Effector memory CD4-positive, alpha-beta T cell (primary cell): ENCODE data around the gene CHAC2.
"Not testable (repeated sequence)": the region's sequence is repeated elsewhere in the genome, so short reads cannot be mapped to it uniquely, and the experiment has no call there.

Experiments used
- DNase-seq, 3 donors: peaks; one replicate each; pipeline ENCODE4 v3.0.0-alpha.2; 2020
- H3K27ac ChIP-seq: 2 replicates; pipeline ENCODE4 v1.7.0; 2013; ENCODE audit warnings: mild to moderate bottlenecking, low read length, moderate library complexity; ENCODE audit not compliant: insufficient read depth, poor library complexity, severe bottlenecking
- H3K27me3 ChIP-seq: replicated peaks from 2 replicates; pipeline ENCODE4 v1.7.0; 2013; ENCODE audit warnings: mild to moderate bottlenecking, low read length; ENCODE audit not compliant: insufficient read depth, control insufficient read depth, poor library complexity, severe bottlenecking
- H3K36me3 ChIP-seq: 2 replicates; pipeline ENCODE4 v1.7.0; 2013; ENCODE audit warnings: mild to moderate bottlenecking, low read length, moderate library complexity; ENCODE audit not compliant: control insufficient read depth, insufficient read depth
- H3K4me1 ChIP-seq: 2 replicates; pipeline ENCODE4 v1.7.0; 2013; ENCODE audit warnings: low read length, mild to moderate bottlenecking; ENCODE audit not compliant: control insufficient read depth, insufficient read depth, poor library complexity, severe bottlenecking
- H3K4me3 ChIP-seq: 2 replicates; pipeline ENCODE4 v1.7.0; 2013; ENCODE audit warnings: low read length, low read depth, mild to moderate bottlenecking; ENCODE audit not compliant: insufficient read depth, poor library complexity, severe bottlenecking
- H3K9me3 ChIP-seq: 2 replicates; pipeline ENCODE4 v1.7.0; 2013; ENCODE audit warnings: mild to moderate bottlenecking, low read length, moderate library complexity; ENCODE audit not compliant: control insufficient read depth

The CHAC2 gene

DNA sequence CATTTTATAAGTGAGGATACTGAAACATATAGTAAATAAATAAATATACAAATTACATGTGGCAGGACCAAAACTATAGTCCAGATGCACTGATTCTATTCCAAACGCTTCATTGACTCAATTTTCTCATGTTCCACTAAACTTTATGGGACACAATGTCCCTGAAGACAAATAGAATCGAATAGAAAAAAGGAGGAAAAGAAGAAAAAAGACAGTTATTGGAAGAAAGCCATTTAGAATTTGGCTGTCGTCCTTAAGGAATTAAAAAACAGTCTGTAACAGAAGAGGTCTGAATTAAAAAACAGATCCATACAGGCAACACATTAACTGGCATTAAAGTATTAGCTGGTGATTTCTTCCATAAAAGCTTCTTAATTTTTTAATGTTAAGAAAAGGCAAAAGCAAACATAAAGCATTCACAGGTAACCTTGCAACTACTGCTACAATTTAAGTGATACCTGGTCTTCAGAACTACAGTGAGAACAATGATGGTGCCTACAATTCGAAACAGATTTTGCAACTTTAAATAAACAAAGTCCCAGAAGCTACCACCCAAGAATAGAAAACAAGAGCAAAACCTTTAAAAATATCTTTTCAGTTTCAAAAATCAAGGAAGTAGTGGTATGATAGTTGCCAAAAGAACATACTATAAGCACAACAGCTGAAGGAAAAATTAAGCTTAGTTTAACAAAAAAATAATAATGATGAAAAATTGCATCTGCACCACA lies 17.4 kb upstream of the CHAC2 start:
- H3K27ac ChIP-seq = no peak overlapping the region
- peaks cover 5% of the 10 kb centered on the region for H3K36me3 ChIP-seq
- H3K27me3 ChIP-seq = no peaks in the 10 kb centered on the region
- H3K4me3 ChIP-seq = no peak overlapping the region
- DNase-seq = no peak
- no peaks in the 10 kb centered on the region for H3K9me3 ChIP-seq
- H3K4me1 ChIP-seq = no peaks in the 10 kb centered on the region

DNA sequence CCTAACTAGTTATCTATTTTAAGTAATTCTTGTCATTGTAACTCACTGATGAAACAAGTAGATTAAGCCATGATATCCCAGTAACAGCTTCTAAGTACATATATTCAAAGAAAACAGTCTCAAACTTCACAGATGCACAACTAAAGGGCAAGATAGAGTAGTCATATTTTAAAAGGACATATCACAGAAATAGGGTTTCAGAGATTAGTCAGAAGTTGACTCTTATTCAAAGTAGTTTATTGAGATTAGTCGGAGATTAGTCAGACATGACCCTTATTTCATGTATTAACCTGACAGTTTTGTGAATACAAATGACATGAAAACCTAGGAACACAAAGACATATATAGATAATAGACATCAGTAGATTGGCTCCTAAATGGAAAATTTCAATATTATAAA lies 15.9 kb upstream of the CHAC2 start:
- no peaks in the 10 kb centered on the region for H3K4me1 ChIP-seq
- DNase-seq = no peak
- H3K36me3 ChIP-seq = peaks cover 5% of the 10 kb centered on the region
- H3K4me3 ChIP-seq = no peak overlapping the region
- no peaks in the 10 kb centered on the region for H3K9me3 ChIP-seq
- H3K27me3 ChIP-seq = no peaks in the 10 kb centered on the region
- H3K27ac ChIP-seq = no peak overlapping the region

DNA sequence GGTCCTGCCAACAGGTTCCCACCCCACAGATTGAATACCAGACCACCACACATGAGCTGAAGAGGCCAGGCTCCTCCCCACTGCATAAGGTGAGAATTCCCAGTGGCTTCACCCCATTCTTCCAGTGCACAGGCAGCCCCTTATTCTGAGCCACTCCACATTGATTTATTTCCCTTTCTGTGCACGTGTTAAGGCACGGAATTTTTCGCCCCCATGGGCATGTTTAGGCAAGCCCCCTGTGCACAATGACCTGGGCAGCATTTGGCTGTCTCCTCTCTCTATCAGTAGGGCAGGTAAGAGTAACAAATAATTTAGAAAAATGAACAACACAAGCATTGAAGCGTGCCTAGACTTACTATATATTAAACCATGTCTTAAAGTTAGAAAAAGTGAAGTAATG lies 15.2 kb upstream of the CHAC2 start:
- H3K27me3 ChIP-seq = no peaks in the 10 kb centered on the region
- DNase-seq = no peak
- no peak overlapping the region for H3K4me3 ChIP-seq
- no peaks in the 10 kb centered on the region for H3K4me1 ChIP-seq
- no peaks in the 10 kb centered on the region for H3K9me3 ChIP-seq
- no peak overlapping the region for H3K27ac ChIP-seq
- peaks cover 5% of the 10 kb centered on the region for H3K36me3 ChIP-seq

DNA sequence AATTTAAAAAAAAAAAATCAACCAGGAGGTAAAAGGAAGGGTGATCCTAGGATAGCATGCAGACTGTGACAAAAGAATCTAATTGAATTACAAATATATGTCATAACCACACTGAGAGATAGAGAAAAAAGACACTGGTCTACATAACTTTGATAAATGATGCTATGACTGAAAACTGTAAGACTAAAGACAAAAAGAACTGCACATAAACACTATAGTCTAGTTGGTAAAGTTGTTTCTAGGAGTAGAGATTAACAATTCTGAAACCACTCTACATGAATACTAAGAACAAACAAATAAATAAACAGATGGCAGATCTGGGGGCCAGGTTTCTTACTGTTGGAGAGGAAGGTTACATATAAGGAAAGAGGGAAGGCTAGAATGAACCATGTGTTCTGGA lies 14.6 kb upstream of the CHAC2 start:
- Histone ChIP-seq H3K4me3 (no peak overlapping the region), H3K9me3 (no peaks in the 10 kb centered on the region), H3K4me1 (no peaks in the 10 kb centered on the region), H3K27ac (no peak overlapping the region), H3K27me3 (no peaks in the 10 kb centered on the region), H3K36me3 (peaks cover 5% of the 10 kb centered on the region)
- DNase-seq = no peak

DNA sequence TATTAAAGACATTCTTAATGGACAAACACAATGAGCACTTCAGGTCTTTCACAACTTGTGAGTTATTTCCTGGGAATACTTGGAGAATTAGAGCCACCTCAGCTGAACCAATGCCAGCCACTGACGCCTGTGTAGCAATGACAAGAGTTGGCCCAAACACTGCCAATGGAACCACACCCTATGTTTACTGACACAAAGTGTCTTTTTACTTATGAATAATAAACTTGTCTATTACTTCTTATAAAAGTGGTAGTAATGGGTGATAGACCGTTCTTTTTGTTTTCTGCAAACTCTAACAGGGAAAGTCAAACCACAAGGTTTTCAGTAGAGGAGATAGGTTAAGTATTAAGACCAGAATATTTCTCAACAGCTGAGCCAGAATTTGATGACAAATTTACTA lies 12.5 kb upstream of the CHAC2 start:
- Histone ChIP-seq H3K36me3 (peaks cover 5% of the 10 kb centered on the region), H3K9me3 (no peaks in the 10 kb centered on the region), H3K4me1 (no peaks in the 10 kb centered on the region), H3K27me3 (no peaks in the 10 kb centered on the region), H3K27ac (no peak overlapping the region), H3K4me3 (no peak overlapping the region)
- DNase-seq = no peak

DNA sequence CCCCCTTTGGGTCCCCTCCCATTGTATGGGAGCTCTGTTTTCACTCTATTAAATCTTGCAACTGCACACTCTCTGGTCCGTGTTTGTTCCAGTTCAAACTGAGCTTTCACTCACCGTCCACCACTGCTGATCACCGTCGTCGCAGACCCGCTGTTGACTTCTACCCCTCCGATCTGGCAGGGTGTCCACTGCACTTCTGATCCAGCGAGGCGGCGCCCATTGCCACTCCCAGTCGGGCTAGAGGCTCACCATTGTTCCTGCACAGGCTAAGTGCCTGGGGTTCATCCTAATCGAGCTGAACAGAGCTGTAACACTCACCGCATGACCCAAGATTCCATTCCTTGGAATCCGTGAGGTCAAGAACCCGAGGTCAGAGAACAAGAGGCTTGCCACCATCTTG lies 11.0 kb upstream of the CHAC2 start:
- DNase-seq = no peak
- no peaks in the 10 kb centered on the region for H3K9me3 ChIP-seq
- H3K36me3 ChIP-seq = peaks cover 9% of the 10 kb centered on the region
- H3K27ac ChIP-seq = no peak overlapping the region
- no peak overlapping the region for H3K4me3 ChIP-seq
- H3K27me3 ChIP-seq = no peaks in the 10 kb centered on the region
- H3K4me1 ChIP-seq = no peaks in the 10 kb centered on the region

DNA sequence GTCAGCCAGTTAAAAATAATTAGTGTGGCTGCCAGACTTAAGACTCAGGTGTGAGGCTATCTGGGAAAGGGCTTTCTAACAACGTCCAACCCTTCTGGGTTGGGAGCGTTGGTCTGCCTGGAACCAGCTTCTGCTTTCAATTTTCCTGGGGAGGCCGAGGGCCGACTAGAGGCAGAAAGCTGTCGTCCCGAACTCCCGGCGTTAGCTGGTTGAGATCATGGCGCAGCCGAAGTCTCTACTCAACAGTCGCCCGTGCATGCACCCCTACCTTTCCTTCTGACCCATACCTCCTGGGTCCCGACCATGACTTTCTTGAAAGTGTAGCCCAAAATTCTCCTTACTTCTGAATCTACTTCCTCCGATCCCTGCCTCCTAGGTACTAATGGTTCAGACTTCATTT lies 10.4 kb upstream of the CHAC2 start:
- not testable (repeated sequence) for H3K27ac ChIP-seq, H3K27me3 ChIP-seq, H3K4me1 ChIP-seq, H3K36me3 ChIP-seq, H3K9me3 ChIP-seq, H3K4me3 ChIP-seq, DNase-seq

DNA sequence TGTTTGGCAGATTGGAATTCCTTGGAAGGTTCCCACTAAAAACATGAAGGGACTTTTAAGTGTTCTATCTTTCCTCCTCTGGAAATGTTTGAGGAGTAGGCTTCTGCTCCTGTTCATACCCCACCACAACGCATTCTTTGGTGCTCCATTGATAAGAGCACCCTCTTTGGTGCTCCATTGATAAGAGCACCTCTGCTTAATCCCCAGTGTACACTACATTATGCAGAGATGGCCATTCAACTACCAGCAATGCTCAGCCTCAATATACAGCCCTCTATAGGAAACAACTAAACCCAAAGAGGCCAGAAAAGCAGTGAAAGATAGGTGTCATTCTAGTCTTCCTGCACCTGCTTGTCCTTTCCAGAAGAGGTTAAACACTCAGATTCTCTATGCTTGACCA lies 1.8 kb upstream of the CHAC2 start:
- H3K27ac ChIP-seq = no peak overlapping the region
- H3K4me3 ChIP-seq = no peak overlapping the region
- no peak for DNase-seq
- H3K27me3 ChIP-seq = no peaks in the 10 kb centered on the region
- H3K9me3 ChIP-seq = no peaks in the 10 kb centered on the region
- peaks cover 4% of the 10 kb centered on the region for H3K4me1 ChIP-seq
- peaks cover 4% of the 10 kb centered on the region for H3K36me3 ChIP-seq

DNA sequence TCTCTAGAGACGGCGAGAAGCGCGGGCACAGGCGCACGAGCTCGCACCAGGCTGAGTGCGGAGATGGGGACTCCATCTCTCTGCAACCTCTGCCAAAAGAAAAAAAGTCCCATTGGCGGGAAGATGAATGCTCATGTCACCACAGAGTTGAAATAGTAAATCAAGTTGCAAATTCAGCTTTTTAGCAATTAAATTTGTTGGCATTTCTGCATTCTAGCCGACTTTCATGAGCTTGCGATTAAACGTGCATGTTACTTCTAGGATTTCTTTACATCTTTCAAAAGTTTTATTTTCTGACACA lies 588 bp downstream of the CHAC2 start:
- no peaks in the 10 kb centered on the region for H3K9me3 ChIP-seq
- H3K27ac ChIP-seq = peak overlapping the region; percentile 87
- peak overlapping the region; percentile 90 for H3K4me3 ChIP-seq
- no peak for DNase-seq
- H3K4me1 ChIP-seq = peaks cover 4% of the 10 kb centered on the region
- H3K27me3 ChIP-seq = no peaks in the 10 kb centered on the region
- H3K36me3 ChIP-seq = no peaks in the 10 kb centered on the region

DNA sequence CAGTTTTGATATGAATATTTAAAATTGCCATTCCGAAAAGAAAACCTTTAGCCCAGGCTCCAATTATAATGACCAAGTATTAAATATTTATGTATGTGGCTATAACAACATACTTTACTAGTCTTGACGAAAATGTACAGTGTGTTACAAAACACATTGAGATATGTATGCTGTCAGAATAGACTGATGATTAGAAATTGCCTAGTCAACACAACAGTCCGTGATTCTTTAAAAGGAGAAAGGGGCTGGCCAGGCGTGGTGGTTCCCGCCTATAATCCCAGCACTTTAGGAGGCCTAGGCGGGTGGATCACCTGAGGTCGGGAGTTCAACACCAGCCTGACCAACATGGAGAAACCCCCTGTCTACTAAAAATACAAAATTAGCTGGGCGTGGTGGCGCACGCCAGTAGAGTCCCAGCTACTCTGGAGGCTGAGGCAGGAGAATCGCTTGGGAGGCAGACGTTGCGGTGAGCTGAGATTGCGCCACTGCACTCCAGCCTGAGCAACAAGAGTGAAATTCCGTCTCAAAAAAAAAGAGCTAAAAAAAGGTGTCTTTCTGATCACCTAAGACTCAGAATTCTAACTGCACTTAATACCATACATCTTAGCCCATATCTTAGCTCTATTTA lies 1.8 kb downstream of the CHAC2 start:
- Histone ChIP-seq H3K4me3 (no peak overlapping the region), H3K27me3 (no peaks in the 10 kb centered on the region), H3K27ac (no peak overlapping the region), H3K4me1 (peaks cover 4% of the 10 kb centered on the region), H3K36me3 (no peaks in the 10 kb centered on the region), H3K9me3 (no peaks in the 10 kb centered on the region)
- no peak for DNase-seq
